ENCODE data around the gene FOSL2. TPM values are rescaled to one million over a fixed set of nuclear protein-coding genes. Genes with fewer than 3 reads are reported as not detected.
A peak's percentile ranks its signal among the peaks of the same experiment; 100 is the strongest.

FOSL2 gene
- total RNA-seq, 2 experiments from 2014 or later, result 39.6 to 47.0 TPM

- Mint-ChIP-seq H3K36me3 (ENCODE audit: low read depth) (peaks cover 73% of the 10 kb centered on the region), H3K4me3 (no peak overlapping the region)
These were observed 13.8 kb downstream of the FOSL2 start for GRCh38 chr2:28406276-28407096.

GRCh38 chr2:28407131-28407975 is 14.7 kb downstream of the FOSL2 start:
- Mint-ChIP-seq H3K36me3 (ENCODE audit: low read depth) (peaks cover 71% of the 10 kb centered on the region), H3K4me3 (no peak overlapping the region), H3K4me1 (peaks cover 83% of the 10 kb centered on the region), H3K9me3 (no peaks in the 10 kb centered on the region), H3K27ac (peak overlapping the region; percentile 88), H3K27me3 (no peaks in the 10 kb centered on the region)
- CTCF ChIA-PET, result interaction anchor here (0.6 to 2.8 kb wide), 7 partner anchors 10 to 704 kb away, joined by 3 to 10 read pairs (median 4); no protein-coding TSS in a partner anchor
- no peak for DNase-seq
- POLR2A ChIA-PET, result interaction anchor here (1.0 kb wide), 1 partner anchor 14 kb away, joined by 3 read pairs; no protein-coding TSS in a partner anchor

More at GRCh38 chr2:28406276-28407096, 13.8 kb downstream of the FOSL2 start:
- ChIA-PET CTCF (interaction anchor here (0.6 to 1.5 kb wide), 5 partner anchors 15 to 703 kb away, joined by 3 to 5 read pairs (median 3); no protein-coding TSS in a partner anchor), POLR2A (interaction anchor here (1.0 kb wide), 1 partner anchor 13 kb away, joined by 3 read pairs; no protein-coding TSS in a partner anchor)
- H3K27ac Mint-ChIP-seq, result peak overlapping the region; percentile 88
- DNase-seq, result peak; percentile 65
- no peaks in the 10 kb centered on the region for H3K27me3 Mint-ChIP-seq
- H3K4me1 Mint-ChIP-seq, result peaks cover 85% of the 10 kb centered on the region
- no peaks in the 10 kb centered on the region for H3K9me3 Mint-ChIP-seq

- ChIA-PET POLR2A (interaction anchor here (0.7 kb wide), 1 partner anchor 17 kb away, joined by 3 read pairs; no protein-coding TSS in a partner anchor), CTCF (interaction anchor here (0.6 to 2.8 kb wide), 6 partner anchors 9 to 44 kb away, joined by 3 to 10 read pairs (median 4); no protein-coding TSS in a partner anchor)
- H3K4me1 Mint-ChIP-seq, result peaks cover 80% of the 10 kb centered on the region
- no peak for DNase-seq
- H3K4me3 Mint-ChIP-seq, result peak overlapping the region; percentile 46
- H3K27me3 Mint-ChIP-seq, result no peaks in the 10 kb centered on the region
- peaks cover 78% of the 10 kb centered on the region for H3K36me3 Mint-ChIP-seq (ENCODE audit: low read depth)
- peak overlapping the region; percentile 95 for H3K27ac Mint-ChIP-seq
- no peaks in the 10 kb centered on the region for H3K9me3 Mint-ChIP-seq
These were observed 15.5 kb downstream of the FOSL2 start for GRCh38 chr2:28407976-28408690.

- Mint-ChIP-seq H3K36me3 (ENCODE audit: low read depth) (peaks cover 81% of the 10 kb centered on the region), H3K9me3 (no peaks in the 10 kb centered on the region), H3K27me3 (no peaks in the 10 kb centered on the region), H3K27ac (peak overlapping the region; percentile 95), H3K4me3 (peak overlapping the region; percentile 46), H3K4me1 (peaks cover 76% of the 10 kb centered on the region)
- ChIA-PET CTCF (interaction anchor here (1.0 to 2.8 kb wide), 7 partner anchors 12 to 44 kb away, joined by 3 to 10 read pairs (median 4); no protein-coding TSS in a partner anchor), POLR2A (no interaction called here)
- peak; percentile 81 for DNase-seq
These were observed 16.3 kb downstream of the FOSL2 start for GRCh38 chr2:28408764-28409599.

- POLR2A ChIA-PET, result no interaction called here
- CTCF ChIA-PET, result interaction anchor here (0.6 to 1.7 kb wide), 5 partner anchors 12 to 670 kb away, joined by 3 to 6 read pairs (median 3); no protein-coding TSS in a partner anchor
- Mint-ChIP-seq H3K4me3 (no peak overlapping the region), H3K36me3 (ENCODE audit: low read depth) (peaks cover 69% of the 10 kb centered on the region), H3K4me1 (peaks cover 67% of the 10 kb centered on the region), H3K27ac (peak overlapping the region; percentile 95), H3K9me3 (no peaks in the 10 kb centered on the region), H3K27me3 (no peaks in the 10 kb centered on the region)
- DNase-seq, result no peak
These were observed 18.6 kb downstream of the FOSL2 start for GRCh38 chr2:28411166-28411755.

- DNase-seq, result no peak
- Mint-ChIP-seq H3K36me3 (ENCODE audit: low read depth) (peaks cover 62% of the 10 kb centered on the region), H3K27ac (peak overlapping the region; percentile 32), H3K27me3 (no peaks in the 10 kb centered on the region), H3K4me3 (no peak overlapping the region), H3K4me1 (peaks cover 58% of the 10 kb centered on the region), H3K9me3 (no peaks in the 10 kb centered on the region)
- CTCF ChIA-PET, result interaction anchor here (0.6 to 1.4 kb wide), 6 partner anchors 8 to 285 kb away, joined by 3 to 6 read pairs (median 3); no protein-coding TSS in a partner anchor
- POLR2A ChIA-PET, result no interaction called here
These were observed 19.4 kb downstream of the FOSL2 start for GRCh38 chr2:28411956-28412609.

GRCh38 chr2:28412625-28413151 is 20.0 kb downstream of the FOSL2 start:
- POLR2A ChIA-PET, result no interaction called here
- peaks cover 52% of the 10 kb centered on the region for H3K4me1 Mint-ChIP-seq
- CTCF ChIA-PET, result interaction anchor here (0.6 to 1.2 kb wide), 5 partner anchors 9 to 55 kb away, joined by 3 to 6 read pairs (median 3); no protein-coding TSS in a partner anchor
- peak overlapping the region; percentile 74 for H3K27ac Mint-ChIP-seq
- no peak overlapping the region for H3K4me3 Mint-ChIP-seq
- no peaks in the 10 kb centered on the region for H3K27me3 Mint-ChIP-seq
- H3K36me3 Mint-ChIP-seq (ENCODE audit: low read depth), result peaks cover 59% of the 10 kb centered on the region
- no peak for DNase-seq
- H3K9me3 Mint-ChIP-seq, result no peaks in the 10 kb centered on the region

- CTCF ChIA-PET, result interaction anchor here (0.8 to 1.2 kb wide), 5 partner anchors 9 to 39 kb away, joined by 3 to 6 read pairs (median 3); no protein-coding TSS in a partner anchor
- no peak overlapping the region for H3K4me3 Mint-ChIP-seq
These were observed 20.7 kb downstream of the FOSL2 start for GRCh38 chr2:28413152-28413898.

GRCh38 chr2:28413899-28414295 is 21.2 kb downstream of the FOSL2 start:
- Mint-ChIP-seq H3K36me3 (ENCODE audit: low read depth) (peaks cover 51% of the 10 kb centered on the region), H3K9me3 (no peaks in the 10 kb centered on the region), H3K27ac (no peak overlapping the region), H3K27me3 (no peaks in the 10 kb centered on the region), H3K4me3 (no peak overlapping the region), H3K4me1 (peaks cover 40% of the 10 kb centered on the region)
- DNase-seq, result no peak
- ChIA-PET CTCF (interaction anchor here (0.8 to 1.6 kb wide), 7 partner anchors 9 to 660 kb away, joined by 3 to 4 read pairs (median 3); no protein-coding TSS in a partner anchor), POLR2A (interaction anchor here (0.6 kb wide), 1 partner anchor 337 kb away, joined by 3 read pairs; no protein-coding TSS in a partner anchor)

More at GRCh38 chr2:28413152-28413898, 20.7 kb downstream of the FOSL2 start:
- DNase-seq, result no peak
- POLR2A ChIA-PET, result interaction anchor here (0.6 kb wide), 1 partner anchor 336 kb away, joined by 3 read pairs; no protein-coding TSS in a partner anchor
- Mint-ChIP-seq H3K27ac (no peak overlapping the region), H3K9me3 (no peaks in the 10 kb centered on the region), H3K36me3 (ENCODE audit: low read depth) (peaks cover 55% of the 10 kb centered on the region), H3K4me1 (peaks cover 46% of the 10 kb centered on the region), H3K27me3 (no peaks in the 10 kb centered on the region)

GRCh38 chr2:28414583-28414982 is 21.9 kb downstream of the FOSL2 start:
- Mint-ChIP-seq H3K36me3 (ENCODE audit: low read depth) (peaks cover 45% of the 10 kb centered on the region), H3K4me3 (no peak overlapping the region), H3K27me3 (no peaks in the 10 kb centered on the region), H3K27ac (peak overlapping the region; percentile 54), H3K4me1 (peaks cover 38% of the 10 kb centered on the region), H3K9me3 (no peaks in the 10 kb centered on the region)
- ChIA-PET CTCF (interaction anchor here (0.8 to 1.6 kb wide), 5 partner anchors 9 to 660 kb away, joined by 3 to 4 read pairs (median 4); no protein-coding TSS in a partner anchor), POLR2A (no interaction called here)
- no peak for DNase-seq

All from activated CD4-positive, alpha-beta T cell treated with anti-CD3 and anti-CD28 coated beads, Interleukin-2, amount 10 ng/mL, durations not matched to agents 7 days and 5 days (primary cell).